DND-41 (cell line): ENCODE data around the gene NAMPT.

Experiments
- EZH2 ChIP-seq: IDR thresholded peaks from 3 replicates; pipeline ENCODE4 v1.6.1; 2012; ENCODE audit warnings: borderline replicate concordance, low read depth, mild to moderate bottlenecking, moderate library complexity, low read length, inconsistent platforms; ENCODE audit not compliant: severe bottlenecking
- TF ChIP-seq, protein P1 (sequence below): IDR thresholded peaks from 2 replicates; pipeline ENCODE4 v1.5.1; 2012; ENCODE audit warnings: borderline replicate concordance, low read length, moderate library complexity, mild to moderate bottlenecking; ENCODE audit not compliant: poor library complexity, severe bottlenecking; ENCODE audit errors: extremely low read depth

GRCh38 chr7:106277976-106278375 is 6.8 kb downstream of the NAMPT start:
- TF ChIP-seq, protein P1, sequence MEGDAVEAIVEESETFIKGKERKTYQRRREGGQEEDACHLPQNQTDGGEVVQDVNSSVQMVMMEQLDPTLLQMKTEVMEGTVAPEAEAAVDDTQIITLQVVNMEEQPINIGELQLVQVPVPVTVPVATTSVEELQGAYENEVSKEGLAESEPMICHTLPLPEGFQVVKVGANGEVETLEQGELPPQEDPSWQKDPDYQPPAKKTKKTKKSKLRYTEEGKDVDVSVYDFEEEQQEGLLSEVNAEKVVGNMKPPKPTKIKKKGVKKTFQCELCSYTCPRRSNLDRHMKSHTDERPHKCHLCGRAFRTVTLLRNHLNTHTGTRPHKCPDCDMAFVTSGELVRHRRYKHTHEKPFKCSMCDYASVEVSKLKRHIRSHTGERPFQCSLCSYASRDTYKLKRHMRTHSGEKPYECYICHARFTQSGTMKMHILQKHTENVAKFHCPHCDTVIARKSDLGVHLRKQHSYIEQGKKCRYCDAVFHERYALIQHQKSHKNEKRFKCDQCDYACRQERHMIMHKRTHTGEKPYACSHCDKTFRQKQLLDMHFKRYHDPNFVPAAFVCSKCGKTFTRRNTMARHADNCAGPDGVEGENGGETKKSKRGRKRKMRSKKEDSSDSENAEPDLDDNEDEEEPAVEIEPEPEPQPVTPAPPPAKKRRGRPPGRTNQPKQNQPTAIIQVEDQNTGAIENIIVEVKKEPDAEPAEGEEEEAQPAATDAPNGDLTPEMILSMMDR = no peak
- no peak for TF ChIP-seq EZH2
